Measurements from ENCODE around the gene GNPTG. TPM values are rescaled to one million over a fixed set of nuclear protein-coding genes. Genes with fewer than 3 reads are reported as not detected.

GNPTG gene
- total RNA-seq, 1 experiment from 2014 or later, result 20.9 TPM

DNA sequence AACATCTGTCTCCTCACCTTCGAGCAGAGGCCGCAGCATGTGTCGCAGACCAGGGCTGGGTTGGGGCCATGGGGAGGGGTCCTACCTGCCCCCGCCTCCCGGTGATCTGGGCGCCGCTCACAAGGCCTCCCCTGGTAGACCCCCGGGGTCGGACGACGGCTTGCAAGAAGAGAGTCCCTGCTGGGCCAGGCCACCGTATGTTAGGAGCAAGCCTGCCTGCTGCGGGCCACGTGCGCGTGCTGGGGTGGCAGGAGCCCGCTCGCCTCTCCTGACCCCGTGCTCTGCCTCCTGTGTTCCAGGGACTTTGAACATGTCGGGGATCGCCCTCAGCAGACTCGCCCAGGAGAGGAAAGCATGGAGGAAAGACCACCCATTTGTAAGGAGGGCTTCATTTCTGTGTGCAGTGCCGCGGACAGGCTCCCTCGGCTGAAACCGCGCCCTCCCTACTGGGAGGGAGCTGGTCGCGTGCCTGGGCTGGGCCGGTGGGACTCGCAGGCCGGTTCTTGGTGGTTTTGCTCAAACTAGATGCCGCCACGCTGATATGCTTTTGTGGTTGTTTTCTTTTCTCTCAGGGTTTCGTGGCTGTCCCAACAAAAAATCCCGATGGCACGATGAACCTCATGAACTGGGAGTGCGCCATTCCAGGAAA, 37.9 kb upstream of the GNPTG start:
- intact Hi-C loops (cut with micrococcal nuclease; ENCODE audit: unreplicated experiment), result no loop called here
- H3K9me3 ChIP-seq (ENCODE audit: low read depth, low read length, poor library complexity, severe bottlenecking), result no peaks in the 10 kb centered on the region
- H3K36me3 ChIP-seq (ENCODE audit: insufficient read depth, low read length, poor library complexity, severe bottlenecking), result peaks cover 70% of the 10 kb centered on the region
- no TSS peak for BruUV-seq (replicated peaks)
- ChIA-PET CTCF (no interaction called here), POLR2A (ENCODE audit: low non-redundant PET) (no interaction called here)
- H3K27ac ChIP-seq (ENCODE audit: low read depth, low read length, poor library complexity, severe bottlenecking), result no peak overlapping the region
- TF ChIP-seq CTCF (conservative IDR thresholded peaks at IDR 0.05; ENCODE audit: low read depth, low read length) (no peak), EZH2 (IDR thresholded peaks at IDR 0.05; ENCODE audit: borderline replicate concordance, low read depth, low read length, poor library complexity, severe bottlenecking) (no peak)
- H3K27me3 ChIP-seq (replicated peaks; ENCODE audit: insufficient read depth, low read depth, low read length, poor library complexity), result no peaks in the 10 kb centered on the region
- no peak for DNase-seq (ENCODE audit: low spot score)
- no peak overlapping the region for H3K4me3 ChIP-seq (ENCODE audit: low read depth, low read length, poor library complexity, severe bottlenecking)
- peaks cover 8% of the 10 kb centered on the region for H3K4me1 ChIP-seq (ENCODE audit: insufficient read depth, low read length, poor library complexity, severe bottlenecking)

DNA sequence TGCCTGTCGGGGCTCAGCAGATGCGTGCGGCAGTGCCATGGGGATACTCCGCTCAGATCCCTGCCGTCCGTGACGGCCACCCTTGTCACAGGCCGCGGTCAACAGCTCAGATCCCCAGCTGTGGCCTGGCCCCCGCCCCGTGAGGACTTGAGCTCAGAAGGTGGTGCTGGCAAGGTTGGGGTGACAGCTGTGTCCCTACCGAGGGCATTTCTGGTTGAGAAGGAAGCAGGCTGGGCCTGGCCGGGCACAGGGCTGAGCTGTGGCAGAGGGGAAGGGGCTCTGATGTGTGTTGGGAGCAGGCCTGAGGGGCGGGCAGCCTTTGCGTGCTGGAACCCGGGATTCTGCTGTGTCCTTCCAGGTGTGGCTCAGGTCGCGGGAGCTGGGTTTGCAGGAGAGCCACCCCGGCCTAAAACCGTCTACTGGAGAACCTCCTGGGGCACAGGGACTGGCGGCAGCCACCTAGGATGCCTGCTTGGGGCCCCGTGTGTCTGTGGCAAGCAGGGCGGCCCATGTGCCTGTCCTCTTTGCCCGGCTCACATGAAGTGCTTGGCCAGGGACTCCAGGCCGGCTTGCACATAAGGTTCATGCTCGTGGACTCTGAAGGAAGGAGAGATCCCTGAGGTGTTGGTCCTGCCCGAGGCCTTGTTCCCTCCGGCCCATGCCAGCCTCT, 37.2 kb upstream of the GNPTG start:
- DNase-seq (ENCODE audit: low spot score), result no peak
- no peaks in the 10 kb centered on the region for H3K27me3 ChIP-seq (replicated peaks; ENCODE audit: insufficient read depth, low read depth, low read length, poor library complexity)
- peaks cover 77% of the 10 kb centered on the region for H3K36me3 ChIP-seq (ENCODE audit: insufficient read depth, low read length, poor library complexity, severe bottlenecking)
- peaks cover 8% of the 10 kb centered on the region for H3K4me1 ChIP-seq (ENCODE audit: insufficient read depth, low read length, poor library complexity, severe bottlenecking)
- ChIA-PET POLR2A (ENCODE audit: low non-redundant PET) (no interaction called here), CTCF (no interaction called here)
- H3K27ac ChIP-seq (ENCODE audit: low read depth, low read length, poor library complexity, severe bottlenecking), result no peak overlapping the region
- no TSS peak for BruUV-seq (replicated peaks)
- intact Hi-C loops (cut with micrococcal nuclease; ENCODE audit: unreplicated experiment), result no loop called here
- TF ChIP-seq CTCF (conservative IDR thresholded peaks at IDR 0.05; ENCODE audit: low read depth, low read length) (no peak), EZH2 (IDR thresholded peaks at IDR 0.05; ENCODE audit: borderline replicate concordance, low read depth, low read length, poor library complexity, severe bottlenecking) (no peak)
- no peak overlapping the region for H3K4me3 ChIP-seq (ENCODE audit: low read depth, low read length, poor library complexity, severe bottlenecking)
- H3K9me3 ChIP-seq (ENCODE audit: low read depth, low read length, poor library complexity, severe bottlenecking), result no peaks in the 10 kb centered on the region

- DNase-seq (ENCODE audit: low spot score), result no peak
- no peak overlapping the region for H3K4me3 ChIP-seq (ENCODE audit: low read depth, low read length, poor library complexity, severe bottlenecking)
- no peaks in the 10 kb centered on the region for H3K9me3 ChIP-seq (ENCODE audit: low read depth, low read length, poor library complexity, severe bottlenecking)
- intact Hi-C loops (cut with micrococcal nuclease; ENCODE audit: unreplicated experiment), result no loop called here
- H3K36me3 ChIP-seq (ENCODE audit: insufficient read depth, low read length, poor library complexity, severe bottlenecking), result peaks cover 86% of the 10 kb centered on the region
- H3K27ac ChIP-seq (ENCODE audit: low read depth, low read length, poor library complexity, severe bottlenecking), result no peak overlapping the region
- peaks cover 8% of the 10 kb centered on the region for H3K4me1 ChIP-seq (ENCODE audit: insufficient read depth, low read length, poor library complexity, severe bottlenecking)
- H3K27me3 ChIP-seq (replicated peaks; ENCODE audit: insufficient read depth, low read depth, low read length, poor library complexity), result no peaks in the 10 kb centered on the region
- no TSS peak for BruUV-seq (replicated peaks)
- ChIA-PET POLR2A (ENCODE audit: low non-redundant PET) (no interaction called here), CTCF (no interaction called here)
- no peak for TF ChIP-seq EZH2 (IDR thresholded peaks at IDR 0.05; ENCODE audit: borderline replicate concordance, low read depth, low read length, poor library complexity, severe bottlenecking)
- TF ChIP-seq CTCF (conservative IDR thresholded peaks at IDR 0.05; ENCODE audit: low read depth, low read length), result no peak
These were observed 36.4 kb upstream of the GNPTG start for GRCh38 chr16:1315081-1316032.
